ENCODE results near the gene OPTC.

GRCh38 chr1:203548892-203549291 is 54.9 kb downstream of the OPTC start:
- no peak for TF ChIP-seq CTCF (IDR thresholded peaks at IDR 0.05)
- no peak for TF ChIP-seq EP300 (IDR thresholded peaks at IDR 0.05)
- no peak for TF ChIP-seq POLR2AphosphoS5 (IDR thresholded peaks at IDR 0.05)
- no peak for TF ChIP-seq POLR2A (IDR thresholded peaks at IDR 0.05)

Measured in stomach (tissue), 4 donors.